Caco-2 (cell line): ENCODE data around the gene POLA1. TPM values are rescaled to one million over a fixed set of nuclear protein-coding genes. Genes with fewer than 3 reads are reported as not detected.

Experiments
- BruUV-seq: library from RNA; stranded (reverse); fragments of 400-500 nt; replicated peaks from 2 replicates; lab custom pipeline; 2021; lab: Mats Ljungman, UMichigan
- CTCF ChIA-PET: fragments of 300-600 bp; sonication (Branson Sonifier 250); formaldehyde crosslinking; loops from one replicate; lab custom pipeline; 2022; ENCODE audit warnings: antibody characterized with exemption; lab: Charles Lee
- POLR2A ChIA-PET: fragments of 300-600 bp; sonication (Branson Sonifier 250); formaldehyde crosslinking; loops from one replicate; lab custom pipeline; 2022; ENCODE audit warnings: antibody characterized with exemption; lab: Charles Lee
- DNase-seq, 2 experiments: peaks; one replicate each; pipeline versions ENCODE4 v3.0.0 to v3.0.0-alpha.2; 2020 to 2022
- H3K27me3 ChIP-seq: replicated peaks from 2 replicates; pipeline ENCODE4 v1.6.0; 2011; ENCODE audit warnings: low read length; ENCODE audit not compliant: control insufficient read depth, insufficient read depth
- H3K36me3 ChIP-seq: 2 replicates; pipeline ENCODE4 v1.5.1; 2011; ENCODE audit warnings: low read length; ENCODE audit not compliant: control insufficient read depth, insufficient read depth
- H3K4me1 ChIP-seq: fragments of 250-450 bp; sonication (Bioruptor Pico); 2 replicates; pipeline ENCODE4 v1.5.1; 2020; ENCODE audit warnings: mild to moderate bottlenecking
- H3K4me3 ChIP-seq: 2 replicates; pipeline ENCODE4 v1.5.1; 2011; ENCODE audit warnings: low read depth, mild to moderate bottlenecking, control low read depth, low read length
- H3K9me3 ChIP-seq: fragments of 250-450 bp; sonication (Bioruptor Pico); 2 replicates; pipeline ENCODE4 v1.5.1; 2020; ENCODE audit warnings: mild to moderate bottlenecking, moderate library complexity
- H3K27ac Mint-ChIP-seq: one replicate; pipeline ENCODE4 v1.8.0; 2022; ENCODE audit warnings: mixed read lengths; ENCODE audit not compliant: unreplicated experiment
- H3K27me3 Mint-ChIP-seq: one replicate; pipeline ENCODE4 v1.8.0; 2022; ENCODE audit warnings: mixed read lengths; ENCODE audit not compliant: insufficient read depth, unreplicated experiment
- H3K36me3 Mint-ChIP-seq: one replicate; pipeline ENCODE4 v1.8.0; 2022; ENCODE audit warnings: mild to moderate bottlenecking, mixed read lengths; ENCODE audit not compliant: insufficient read depth, unreplicated experiment
- H3K4me1 Mint-ChIP-seq: one replicate; pipeline ENCODE4 v1.8.0; 2022; ENCODE audit warnings: low read depth, mixed read lengths; ENCODE audit not compliant: unreplicated experiment
- H3K4me3 Mint-ChIP-seq: one replicate; pipeline ENCODE4 v1.8.0; 2022; ENCODE audit warnings: mild to moderate bottlenecking, moderate library complexity, mixed read lengths; ENCODE audit not compliant: unreplicated experiment
- H3K9me3 Mint-ChIP-seq: one replicate; pipeline ENCODE4 v1.8.0; 2022; ENCODE audit warnings: mixed read lengths; ENCODE audit not compliant: unreplicated experiment
- CTCF ChIP-seq, 2 experiments: fragments of 200-600 bp in 1 of 2; IDR thresholded peaks; 1 replicate in 1 of 2; 2 replicates in 1 of 2; pipeline versions ENCODE4 v1.5.1 to v1.8.0; 2011 to 2022; ENCODE audit warnings: antibody characterized with exemption in 1 of 2, control low read depth in 1 of 2, inconsistent platforms in 1 of 2, low read depth in 1 of 2, low read length in 1 of 2, mild to moderate bottlenecking in 1 of 2, moderate library complexity in 1 of 2; ENCODE audit not compliant: insufficient read depth in 1 of 2, severe bottlenecking in 1 of 2, unreplicated experiment in 1 of 2
- intact Hi-C: fragments of 100-400 bp; cut with micrococcal nuclease; formaldehyde crosslinking; loops from one replicate; pipeline ENCODE4 v1.10.0; 2022; ENCODE audit not compliant: unreplicated experiment
- total RNA-seq: library from RNA; stranded (reverse); gene quantifications from 2 replicates; pipeline ENCODE4 v1.2.3, GENCODE V29; 2022

The POLA1 gene
- total RNA-seq, 1 experiment from 2014 or later = 23.5 TPM

GRCh38 chrX:24702362-24703184 lies 8.9 kb downstream of the POLA1 start:
- ChIA-PET CTCF (no interaction called here), POLR2A (no interaction called here)
- H3K36me3 ChIP-seq = no peaks in the 10 kb centered on the region; the same call in 1 of the 2 replicates
- no TSS peak for BruUV-seq
- no peaks in the 10 kb centered on the region for H3K27me3 ChIP-seq
- H3K27me3 Mint-ChIP-seq = no peaks in the 10 kb centered on the region
- H3K9me3 Mint-ChIP-seq = no peaks in the 10 kb centered on the region
- H3K4me1 ChIP-seq = no peaks in the 10 kb centered on the region
- H3K4me3 Mint-ChIP-seq = no peak overlapping the region
- H3K36me3 Mint-ChIP-seq = peaks cover 11% of the 10 kb centered on the region
- no peak for TF ChIP-seq CTCF (IDR thresholded peaks at IDR 0.05; ENCODE audit: insufficient read depth in 1 of 2, low read depth in 1 of 2, low read length in 1 of 2, severe bottlenecking in 1 of 2, unreplicated experiment in 1 of 2)
- no peak overlapping the region for H3K4me3 ChIP-seq
- no peak overlapping the region for H3K27ac Mint-ChIP-seq
- intact Hi-C loops = no loop called here
- H3K4me1 Mint-ChIP-seq = no peaks in the 10 kb centered on the region
- no peaks in the 10 kb centered on the region for H3K9me3 ChIP-seq
- no peak for DNase-seq

- H3K36me3 Mint-ChIP-seq = peaks cover 15% of the 10 kb centered on the region
- ChIA-PET CTCF (no interaction called here), POLR2A (no interaction called here)
- H3K27me3 Mint-ChIP-seq = no peaks in the 10 kb centered on the region
- no peaks in the 10 kb centered on the region; the same call in 1 of the 2 replicates for H3K36me3 ChIP-seq
- no TSS peak for BruUV-seq
- no peaks in the 10 kb centered on the region for H3K4me1 Mint-ChIP-seq
- H3K27me3 ChIP-seq = no peaks in the 10 kb centered on the region
- H3K4me3 ChIP-seq = no peak overlapping the region
- no peak overlapping the region for H3K4me3 Mint-ChIP-seq
- H3K4me1 ChIP-seq = no peaks in the 10 kb centered on the region
- H3K9me3 ChIP-seq = no peaks in the 10 kb centered on the region
- intact Hi-C loops = no loop called here
- no peak for TF ChIP-seq CTCF (IDR thresholded peaks at IDR 0.05; ENCODE audit: insufficient read depth in 1 of 2, low read depth in 1 of 2, low read length in 1 of 2, severe bottlenecking in 1 of 2, unreplicated experiment in 1 of 2)
- DNase-seq = no peak
- no peaks in the 10 kb centered on the region for H3K9me3 Mint-ChIP-seq
- H3K27ac Mint-ChIP-seq = no peak overlapping the region
Observed at GRCh38 chrX:24703185-24703494, 9.4 kb downstream of the POLA1 start.

GRCh38 chrX:24718771-24719170 lies 25.1 kb downstream of the POLA1 start:
- Histone ChIP-seq H3K36me3 (no peaks in the 10 kb centered on the region), H3K4me3 (no peak overlapping the region), H3K9me3 (no peaks in the 10 kb centered on the region), H3K27me3 (no peaks in the 10 kb centered on the region), H3K4me1 (no peaks in the 10 kb centered on the region)
- DNase-seq = no peak
- ChIA-PET CTCF (no interaction called here), POLR2A (no interaction called here)
- Mint-ChIP-seq H3K36me3 (peaks cover 41% of the 10 kb centered on the region), H3K27me3 (no peaks in the 10 kb centered on the region), H3K9me3 (no peaks in the 10 kb centered on the region), H3K4me3 (no peak overlapping the region), H3K4me1 (no peaks in the 10 kb centered on the region), H3K27ac (no peak overlapping the region)
- intact Hi-C loops = no loop called here
- TF ChIP-seq CTCF (IDR thresholded peaks at IDR 0.05; ENCODE audit: insufficient read depth in 1 of 2, low read depth in 1 of 2, low read length in 1 of 2, severe bottlenecking in 1 of 2, unreplicated experiment in 1 of 2) = no peak
- BruUV-seq = no TSS peak
